Tibial nerve (tissue), 3 donors: ENCODE measurements around the gene UGGT1.

Experiments used
- CTCF ChIP-seq, 5 experiments: fragments of 200-600 bp in 3 of 5; fragments of 450-650 bp in 2 of 5; sonication (generic) in 3 of 5; IDR thresholded peaks; one replicate each; pipeline ENCODE4 v1.5.1; 2016 to 2019; ENCODE audit warnings: antibody characterized with exemption in 5 of 5, mild to moderate bottlenecking in 3 of 5, moderate library complexity in 2 of 5
- POLR2A ChIP-seq, 2 donors: fragments of 450-650 bp; IDR thresholded peaks; one replicate each; pipeline ENCODE4 v1.6.1; 2017; ENCODE audit warnings: antibody characterized with exemption in 2 of 2, mild to moderate bottlenecking in 2 of 2, moderate library complexity in 2 of 2

DNA sequence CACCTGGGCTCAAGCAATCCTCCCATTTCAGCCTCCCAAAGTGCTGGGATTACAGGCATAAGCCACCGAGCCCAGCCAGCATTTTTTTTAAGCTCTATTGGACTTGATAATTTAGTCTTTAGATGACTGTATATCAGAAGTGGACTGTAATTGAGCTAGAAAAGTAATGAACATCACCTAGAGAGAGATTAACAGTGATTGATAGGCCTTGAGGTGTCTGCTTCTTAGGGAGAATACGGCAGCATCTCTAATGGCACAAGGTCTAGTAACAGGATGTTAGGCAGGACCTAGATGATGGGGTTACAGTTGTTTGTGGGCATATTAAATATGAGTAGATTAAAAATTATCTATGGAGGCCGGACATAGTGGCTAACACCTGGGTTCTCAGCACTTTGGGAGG is 17.7 kb upstream of the UGGT1 start:
- TF ChIP-seq POLR2A (IDR thresholded peaks at IDR 0.05) (no peak), CTCF (IDR thresholded peaks at IDR 0.05) (no peak)
